DMS 273 treated with DMSO at 0.1 percent for 48 hours (cell line): ENCODE data around the gene SEMA3E.
"Not testable (repeated sequence)": the region's sequence is repeated elsewhere in the genome, so short reads cannot be mapped to it uniquely, and the experiment has no call there.

ENCODE experiments used
- DNase-seq: peaks from one replicate; lab custom pipeline; 2025; lab: John Stamatoyannopoulos, UW

The SEMA3E gene

GRCh38 chr7:83648464-83649241, at the start of gene SEMA3E:
Gene SEMA3E, minus strand, starts transcription at chr7:83649139.
- peak; percentile 60 for DNase-seq

DNA sequence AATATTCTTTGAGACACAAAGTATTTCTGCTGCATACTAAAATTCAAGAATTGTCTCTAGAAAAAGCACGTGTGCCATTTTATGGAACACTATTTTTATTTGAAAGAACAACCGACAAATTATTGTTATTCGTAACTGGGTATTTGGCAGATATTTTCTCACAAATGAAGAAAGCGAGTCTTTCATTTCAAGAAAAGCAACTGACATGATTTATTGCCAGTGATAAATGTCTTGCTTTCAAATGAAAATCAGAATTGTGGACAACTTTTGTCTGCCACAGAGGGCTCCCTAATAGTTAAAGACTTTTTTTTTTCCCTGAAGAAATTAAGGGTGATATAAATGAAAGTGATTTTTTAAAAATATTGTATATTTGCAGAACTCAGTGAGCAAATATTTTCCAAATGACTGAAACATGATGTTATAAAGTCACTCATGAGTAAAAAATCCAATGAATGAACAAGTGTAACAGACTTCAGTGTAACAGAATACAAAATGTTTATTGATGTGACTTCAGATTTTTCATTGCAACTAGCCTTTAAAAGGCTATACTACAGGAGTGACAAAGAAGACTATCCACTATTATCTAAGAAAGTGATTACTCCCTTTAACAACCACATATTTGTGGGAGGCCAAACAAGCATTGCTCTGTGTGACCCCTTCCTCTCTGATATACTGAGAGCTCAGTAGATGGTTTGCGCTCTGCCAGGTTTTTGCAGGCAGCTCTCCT, 49.0 kb upstream of the SEMA3E start:
- DNase-seq, result no peak

DNA sequence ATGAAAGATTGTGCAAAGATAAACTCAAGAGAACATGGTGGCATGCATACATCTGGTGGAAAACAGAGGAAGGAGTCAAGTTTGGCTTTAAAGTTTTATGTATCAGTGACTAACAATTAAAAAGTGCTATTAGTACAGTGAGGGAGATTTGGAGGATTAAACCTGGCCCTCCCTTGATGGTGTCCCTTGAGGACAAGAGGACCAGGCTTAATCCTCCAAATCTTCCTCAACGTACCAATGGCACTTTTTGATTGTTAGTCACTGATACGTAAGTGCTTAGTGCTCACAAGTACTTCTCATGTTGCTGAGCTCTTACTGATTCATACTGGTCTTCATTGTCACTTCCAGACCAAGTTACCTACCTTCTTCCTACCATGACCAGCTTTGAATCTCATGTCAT, 47.2 kb upstream of the SEMA3E start:
- no peak for DNase-seq

GRCh38 chr7:83695128-83695960, 46.4 kb upstream of the SEMA3E start:
- no peak for DNase-seq

GRCh38 chr7:83693256-83693655, 44.3 kb upstream of the SEMA3E start:
- no peak for DNase-seq

- no peak for DNase-seq
Measured at GRCh38 chr7:83691095-83691494, 42.2 kb upstream of the SEMA3E start.

GRCh38 chr7:83689855-83690254, 40.9 kb upstream of the SEMA3E start:
- no peak for DNase-seq

GRCh38 chr7:83686416-83686815, 37.5 kb upstream of the SEMA3E start:
- no peak for DNase-seq

- DNase-seq, result no peak
Measured at GRCh38 chr7:83684928-83685327, 36.0 kb upstream of the SEMA3E start.

- no peak for DNase-seq
Measured at GRCh38 chr7:83681200-83681778, 32.4 kb upstream of the SEMA3E start.

DNA sequence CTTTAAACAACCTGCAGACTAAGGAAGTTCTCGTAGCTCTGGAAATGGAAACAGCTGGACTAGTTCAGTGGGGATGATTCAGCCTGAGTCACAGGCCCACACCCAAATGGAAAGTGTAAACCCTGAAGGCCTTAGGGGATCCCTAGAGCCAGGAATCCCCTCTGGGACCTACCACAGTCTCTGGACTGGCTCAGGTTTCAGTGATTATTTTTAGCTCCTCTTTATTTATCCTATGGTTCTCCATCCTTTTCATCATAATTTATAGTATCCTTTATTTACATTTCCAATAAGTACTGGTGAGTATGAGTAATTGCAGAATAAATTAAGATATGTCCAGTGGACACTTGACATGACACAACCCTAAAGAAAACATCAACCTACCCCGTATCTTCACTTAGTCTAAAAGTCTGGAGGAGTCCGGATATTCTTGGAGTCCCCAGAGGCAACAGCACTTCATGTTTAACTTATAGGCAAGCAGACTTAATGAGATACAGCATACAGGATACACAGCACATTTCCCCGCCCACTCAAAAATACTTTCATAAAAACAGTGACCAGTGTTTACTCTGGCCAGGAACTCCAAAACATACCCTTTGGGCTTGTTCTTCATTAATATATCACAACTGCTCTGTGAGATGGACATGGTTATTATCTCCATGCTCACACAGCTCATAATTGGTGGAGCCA, 28.4 kb upstream of the SEMA3E start:
- peak; percentile 18 for DNase-seq

- DNase-seq, result not testable (repeated sequence)
Measured at GRCh38 chr7:83673291-83673690, 24.4 kb upstream of the SEMA3E start.

- DNase-seq, result no peak
Measured at GRCh38 chr7:83672157-83672556, 23.2 kb upstream of the SEMA3E start.

DNA sequence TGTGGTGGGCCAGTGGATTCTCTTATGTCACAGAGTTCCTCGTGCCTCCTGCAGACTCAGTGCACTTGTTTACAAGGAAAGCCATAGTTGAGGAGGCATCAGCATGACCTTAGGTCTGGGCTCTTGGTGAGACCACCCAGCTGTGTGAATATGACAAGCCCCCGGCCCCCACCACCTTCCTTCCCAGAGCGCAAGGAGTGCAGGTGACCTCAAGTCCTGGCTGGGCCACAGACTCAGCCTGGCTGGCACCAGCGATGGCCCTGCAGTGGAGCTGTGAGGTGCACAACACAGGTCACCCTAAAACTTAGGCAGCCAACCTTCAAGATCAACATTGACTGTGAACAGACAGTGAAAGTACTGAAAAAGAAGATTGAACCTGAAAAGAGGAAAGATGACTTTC, 14.2 kb upstream of the SEMA3E start:
- DNase-seq, result no peak

DNA sequence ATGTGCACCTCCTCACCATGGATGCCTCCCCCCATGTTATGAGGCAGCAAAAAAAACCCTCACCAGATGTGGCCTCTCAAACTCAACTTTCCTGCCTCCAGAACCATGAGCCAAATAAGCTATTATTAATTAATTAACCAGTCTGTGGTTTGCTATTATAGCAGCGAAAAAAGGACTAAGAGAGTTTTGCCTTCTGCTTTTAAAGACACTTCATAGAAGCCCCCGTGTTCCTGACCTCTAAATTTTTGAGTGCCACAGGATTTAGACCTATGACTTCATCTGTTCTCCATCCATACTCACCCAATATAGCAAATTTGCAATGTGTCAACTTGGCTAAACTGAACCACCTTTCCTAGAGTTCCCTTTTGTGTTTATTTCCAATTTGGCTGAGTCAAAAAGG, 9.2 kb upstream of the SEMA3E start:
- no peak for DNase-seq

- DNase-seq, result peak; percentile 23
Measured at GRCh38 chr7:83655951-83656556, 7.1 kb upstream of the SEMA3E start.

- no peak for DNase-seq
Measured at GRCh38 chr7:83652481-83652880, 3.5 kb upstream of the SEMA3E start.

- DNase-seq, result no peak
Measured at GRCh38 chr7:83649701-83650100, 762 bp upstream of the SEMA3E start.

DNA sequence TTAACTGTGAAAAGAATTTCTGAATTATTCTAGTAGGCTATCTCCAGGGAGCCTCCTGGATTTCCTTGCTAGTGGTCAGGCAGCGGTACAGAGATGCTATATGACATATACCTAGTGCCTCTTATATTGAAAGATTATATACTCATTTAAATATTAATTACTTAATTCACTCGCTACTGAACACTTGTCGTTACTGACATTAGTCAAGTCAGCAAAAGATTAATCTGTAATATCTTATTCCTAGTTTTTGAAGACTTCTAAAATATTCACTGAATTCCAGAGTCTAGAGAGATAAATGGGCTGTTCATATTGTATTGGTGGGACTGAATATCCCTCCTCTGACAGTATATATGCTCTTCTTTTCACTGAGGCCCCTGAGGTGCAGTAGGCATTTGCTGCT, 2.9 kb downstream of the SEMA3E start:
- no peak for DNase-seq

DNA sequence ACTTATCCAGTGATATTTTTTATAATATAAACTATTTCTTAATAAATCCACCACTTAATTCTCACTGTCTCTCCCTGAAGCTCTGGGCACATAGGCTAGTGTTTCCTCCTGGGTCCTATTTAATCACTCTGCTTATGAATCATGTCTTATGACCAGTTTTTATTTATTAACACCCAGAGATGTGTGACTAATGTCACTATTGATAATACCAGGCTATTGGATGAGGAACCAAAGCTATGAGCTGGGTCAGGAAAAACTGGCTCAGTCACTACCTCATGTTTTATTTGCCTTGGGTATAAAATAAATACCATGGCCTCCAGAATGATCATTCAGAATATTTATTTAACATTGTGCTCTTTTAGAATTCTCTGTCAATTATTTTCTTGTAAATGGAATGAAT, 5.2 kb downstream of the SEMA3E start:
- no peak for DNase-seq

GRCh38 chr7:83643012-83643411, 5.9 kb downstream of the SEMA3E start:
- no peak for DNase-seq
